GM19035 (cell line): ENCODE results near the gene MAN1B1.

Experiments
- ATAC-seq: cut with Tn5 transposase; IDR thresholded peaks from one replicate; pipeline ENCODE4 v1.9.1; 2021; ENCODE audit not compliant: unreplicated experiment

Gene MAN1B1

DNA sequence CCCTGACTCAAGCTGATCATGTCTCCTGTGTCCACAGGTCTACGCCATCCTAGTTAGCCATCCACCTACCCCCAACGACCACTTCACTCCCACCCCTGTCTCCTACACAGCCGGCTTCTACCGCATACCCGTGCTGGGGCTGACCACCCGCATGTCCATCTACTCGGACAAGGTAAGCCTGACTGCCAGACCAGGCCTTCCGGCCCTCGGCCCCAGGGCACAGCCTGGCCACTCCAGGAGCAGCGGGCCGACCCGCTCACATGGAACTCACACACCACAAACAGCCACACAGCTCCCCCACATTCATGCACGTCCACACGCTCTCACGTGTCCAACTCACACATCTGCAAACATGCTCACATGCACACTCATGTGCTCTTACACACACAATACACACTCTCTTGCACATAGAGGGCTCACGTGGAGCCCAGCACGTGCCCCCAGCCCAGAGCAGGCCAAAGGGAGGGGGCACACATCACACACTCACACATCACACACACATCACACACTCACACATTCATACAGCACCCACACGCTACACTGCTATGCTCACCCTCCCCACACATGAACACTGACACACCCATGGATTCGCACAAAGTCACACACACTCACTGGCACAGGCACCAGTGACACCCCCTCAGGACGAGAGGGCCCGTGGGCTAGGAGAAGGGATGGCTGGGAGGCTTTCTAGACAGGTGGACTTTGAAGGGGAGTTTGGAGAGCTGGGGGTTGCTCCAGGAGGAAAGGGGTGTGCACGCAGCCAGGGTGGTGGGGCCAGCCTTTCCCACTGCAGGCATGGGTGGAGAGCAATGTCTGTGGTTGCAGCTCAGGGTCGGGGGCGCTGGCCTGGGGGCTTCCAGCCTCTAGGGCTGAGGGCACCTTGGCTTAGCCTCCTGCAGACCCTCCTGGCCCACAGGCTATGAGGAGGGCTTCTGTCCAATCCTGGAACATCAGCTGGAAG is 55.5 kb downstream of the MAN1B1 start:
- ATAC-seq: no peak

DNA sequence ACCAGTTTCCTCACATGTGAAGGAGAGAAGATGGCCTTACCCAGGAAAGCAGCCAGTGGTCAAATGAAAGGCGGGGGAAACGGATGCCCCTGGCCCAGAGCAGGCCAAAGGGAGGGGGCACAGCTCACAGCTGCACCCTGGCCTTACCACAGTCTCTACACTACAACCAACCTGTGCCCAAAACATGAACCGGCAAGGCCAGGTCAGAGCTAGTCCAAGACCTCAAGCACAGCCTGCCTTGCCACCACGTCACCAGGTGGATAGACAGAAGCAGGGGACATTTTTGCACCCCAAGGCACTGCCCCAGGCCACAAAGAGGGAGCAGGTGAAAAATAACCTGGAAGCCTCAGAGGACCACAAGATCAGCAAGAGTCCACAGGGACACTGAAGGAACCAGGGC is 56.7 kb downstream of the MAN1B1 start:
- ATAC-seq: no peak

DNA sequence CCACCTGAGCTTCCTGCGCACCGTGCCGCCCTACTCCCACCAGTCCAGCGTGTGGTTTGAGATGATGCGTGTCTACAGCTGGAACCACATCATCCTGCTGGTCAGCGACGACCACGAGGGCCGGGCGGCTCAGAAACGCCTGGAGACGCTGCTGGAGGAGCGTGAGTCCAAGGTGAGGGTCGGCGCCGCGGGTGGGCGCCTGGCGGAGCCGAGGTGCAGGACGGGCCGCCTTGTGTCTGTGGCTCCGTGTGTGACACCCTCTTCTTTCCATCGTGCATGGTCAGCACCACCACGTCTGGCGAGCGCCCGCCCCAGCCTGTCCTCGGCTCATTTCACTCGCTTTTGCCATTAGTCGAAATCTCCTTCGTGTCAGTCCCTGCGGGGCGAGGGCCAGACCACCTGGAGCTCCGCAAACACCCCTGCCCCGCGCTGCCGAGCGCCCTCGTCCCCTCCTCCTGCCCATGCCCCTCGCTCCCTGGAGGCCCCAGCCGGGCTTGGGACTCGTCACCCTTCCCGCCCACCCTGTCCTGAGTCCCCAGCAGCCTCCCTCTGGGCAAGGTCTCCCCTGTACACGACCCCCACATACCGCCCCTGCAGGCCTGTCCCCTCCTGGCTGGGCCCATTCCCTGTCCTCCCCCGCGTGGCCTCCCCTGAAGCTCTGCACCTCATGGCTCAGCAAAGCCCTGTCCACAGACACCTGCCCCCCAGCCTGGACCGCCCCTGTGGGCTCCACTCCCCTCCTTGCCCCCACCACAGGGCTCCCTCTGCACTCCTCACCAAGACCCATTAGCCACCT is 59.1 kb downstream of the MAN1B1 start:
- no peak for ATAC-seq

DNA sequence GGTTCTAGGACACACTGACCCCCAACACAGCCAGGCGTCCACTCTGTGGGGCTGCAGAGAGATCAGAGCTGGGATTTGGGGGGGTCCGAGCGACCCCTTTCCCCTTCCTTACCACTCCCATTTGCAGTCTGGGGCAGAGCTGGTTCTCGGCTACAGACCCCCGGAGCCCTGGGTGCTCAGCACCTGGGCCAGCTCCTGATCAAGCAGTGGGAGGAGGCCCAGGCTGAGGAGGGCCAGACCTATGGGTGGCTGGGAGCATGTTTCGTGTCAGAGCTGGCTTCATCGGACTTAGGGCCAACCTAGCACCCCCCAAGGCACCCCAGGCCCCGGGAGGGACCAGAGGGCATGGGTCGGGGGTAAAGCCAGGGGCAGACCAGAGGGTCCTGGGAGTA is 59.7 kb downstream of the MAN1B1 start:
- no peak for ATAC-seq

DNA sequence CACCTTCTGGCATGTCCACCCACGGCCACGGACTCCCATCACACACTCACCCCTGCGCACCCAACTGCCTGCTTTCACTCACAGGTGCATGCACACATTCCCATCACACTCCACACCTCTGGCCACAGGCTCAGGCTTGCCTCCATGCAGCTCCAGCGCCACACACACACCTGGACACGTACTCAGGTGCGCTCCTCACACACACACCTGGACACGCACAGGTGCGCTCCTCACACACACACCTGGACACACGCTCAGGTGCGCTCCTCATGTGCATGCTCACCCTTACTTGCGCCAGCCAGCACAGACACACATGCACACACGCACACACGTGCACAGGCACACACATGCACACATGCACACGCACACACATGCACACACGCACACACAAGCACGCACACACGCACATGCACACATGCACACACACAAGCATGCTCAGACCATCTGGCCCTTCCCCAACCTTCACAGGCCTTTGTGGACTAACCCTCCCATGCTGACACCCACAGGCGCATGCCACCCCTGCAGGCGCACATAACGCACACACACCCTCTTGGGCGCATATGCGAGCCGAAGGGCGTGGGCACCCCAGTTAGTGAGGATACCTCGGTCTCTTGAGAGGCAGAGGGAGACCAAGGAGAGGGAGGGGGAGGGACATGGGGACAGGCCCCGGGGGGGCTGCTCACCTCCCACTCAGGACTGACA is 60.5 kb downstream of the MAN1B1 start:
- ATAC-seq: no peak

DNA sequence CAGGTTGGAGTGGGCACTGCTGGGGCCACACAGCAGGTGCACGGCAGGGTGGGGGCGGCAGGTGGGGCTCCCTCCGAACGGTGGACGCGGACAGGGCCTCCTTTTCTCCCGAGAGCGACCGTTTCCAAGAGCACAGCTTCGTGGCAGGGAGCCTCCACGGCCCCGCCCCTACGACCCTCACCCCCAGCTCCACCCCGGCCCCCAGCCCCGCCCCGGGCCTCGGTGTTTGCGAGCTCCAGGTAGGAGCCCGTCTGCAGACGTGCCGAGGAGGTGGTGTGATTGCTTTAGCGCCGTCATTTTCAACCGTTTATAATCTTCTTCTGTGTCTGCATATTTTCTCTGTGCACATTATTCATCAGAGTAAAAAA is 61.0 kb downstream of the MAN1B1 start:
- ATAC-seq: no peak

DNA sequence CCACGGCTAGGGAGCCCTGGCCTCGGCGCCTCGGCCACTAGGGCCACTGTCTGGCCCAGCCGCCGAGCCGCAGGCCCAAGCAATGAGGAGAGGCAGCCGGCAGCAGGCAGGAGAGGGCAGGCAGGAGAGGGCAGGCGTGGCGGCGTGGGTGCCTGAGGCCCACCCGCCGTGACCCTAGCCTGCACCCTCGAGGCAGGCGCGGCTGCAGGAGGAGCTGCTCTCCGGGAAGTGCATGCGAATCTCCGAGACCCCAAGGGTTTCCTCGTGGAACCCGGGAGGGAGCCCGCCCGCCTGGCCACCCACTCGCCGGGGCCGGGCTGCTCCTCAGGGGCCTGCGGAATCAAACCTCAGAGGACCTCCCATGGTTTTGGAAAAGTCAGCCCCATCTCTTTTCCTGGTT is 61.5 kb downstream of the MAN1B1 start:
- no peak for ATAC-seq

DNA sequence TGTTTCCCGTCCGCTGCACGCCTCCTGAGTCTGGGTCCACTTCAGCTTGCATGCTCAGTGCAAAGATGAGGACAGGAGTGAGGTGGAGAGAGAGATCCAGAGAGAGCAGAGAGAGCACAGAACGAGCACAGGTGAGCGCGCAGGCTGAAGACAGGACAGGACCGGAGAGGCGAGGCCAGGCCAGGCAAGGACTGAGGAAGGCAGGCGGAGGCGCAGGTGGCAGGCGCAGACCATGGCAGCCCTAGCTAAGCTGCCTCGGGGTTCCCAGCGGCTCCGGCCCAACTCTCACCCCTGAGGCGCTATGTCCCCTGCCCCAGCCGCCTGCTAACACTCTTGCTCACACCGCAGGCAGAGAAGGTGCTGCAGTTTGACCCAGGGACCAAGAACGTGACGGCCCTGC is 61.9 kb downstream of the MAN1B1 start:
- ATAC-seq: no peak

DNA sequence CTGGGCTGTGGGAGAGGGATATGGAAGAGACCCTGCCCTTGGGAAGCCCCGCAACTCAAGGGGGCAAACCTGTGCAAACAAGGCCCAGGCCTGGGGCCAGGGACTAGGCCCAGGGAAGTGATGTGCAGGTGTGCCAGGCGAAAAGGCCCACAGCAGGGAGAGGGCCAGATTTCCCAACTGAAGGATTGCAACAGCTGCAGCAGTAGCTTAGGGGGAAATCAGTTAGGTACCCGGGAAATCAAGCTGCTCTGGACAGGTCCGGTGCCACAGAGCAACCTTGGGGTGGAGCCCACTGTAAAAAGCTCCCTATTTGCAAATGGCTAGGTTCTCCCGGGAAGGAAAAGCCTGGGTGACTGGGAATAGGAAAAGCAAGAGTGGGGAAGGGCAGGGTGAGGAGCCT is 62.6 kb downstream of the MAN1B1 start:
- ATAC-seq: no peak

DNA sequence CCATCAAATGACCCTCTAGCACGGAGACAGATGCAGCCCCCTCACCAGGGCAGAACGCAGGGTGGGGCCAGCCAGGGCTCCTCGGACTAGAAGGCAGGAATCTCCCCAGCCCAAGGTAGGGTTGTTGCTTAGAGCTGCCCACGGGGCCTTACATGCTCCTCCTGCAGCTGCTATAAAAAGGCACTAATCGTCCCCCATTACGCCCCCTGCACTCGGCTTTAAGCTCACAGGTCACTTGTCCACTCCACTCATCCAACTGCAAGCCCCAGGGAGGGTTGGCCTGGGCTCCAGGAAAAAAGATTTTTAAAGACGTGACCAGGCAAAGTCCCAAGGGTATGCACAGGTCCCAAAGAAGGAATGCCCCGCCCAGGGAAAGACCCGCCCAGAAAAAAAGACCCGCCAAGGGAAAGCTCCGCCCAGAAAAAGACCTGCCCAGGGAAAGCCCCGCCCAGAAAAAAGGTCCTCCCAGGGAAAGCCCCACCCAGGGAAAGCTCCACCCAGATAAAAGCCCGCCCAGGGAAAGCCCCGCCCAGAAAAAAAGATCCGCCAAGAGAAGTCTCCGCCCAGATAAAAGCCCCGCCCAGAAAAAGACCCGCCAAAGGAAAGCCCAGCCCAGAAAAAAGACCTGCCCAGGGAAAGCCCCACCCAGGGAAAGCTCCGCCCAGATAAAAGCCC is 63.3 kb downstream of the MAN1B1 start:
- peak; percentile 35 for ATAC-seq

DNA sequence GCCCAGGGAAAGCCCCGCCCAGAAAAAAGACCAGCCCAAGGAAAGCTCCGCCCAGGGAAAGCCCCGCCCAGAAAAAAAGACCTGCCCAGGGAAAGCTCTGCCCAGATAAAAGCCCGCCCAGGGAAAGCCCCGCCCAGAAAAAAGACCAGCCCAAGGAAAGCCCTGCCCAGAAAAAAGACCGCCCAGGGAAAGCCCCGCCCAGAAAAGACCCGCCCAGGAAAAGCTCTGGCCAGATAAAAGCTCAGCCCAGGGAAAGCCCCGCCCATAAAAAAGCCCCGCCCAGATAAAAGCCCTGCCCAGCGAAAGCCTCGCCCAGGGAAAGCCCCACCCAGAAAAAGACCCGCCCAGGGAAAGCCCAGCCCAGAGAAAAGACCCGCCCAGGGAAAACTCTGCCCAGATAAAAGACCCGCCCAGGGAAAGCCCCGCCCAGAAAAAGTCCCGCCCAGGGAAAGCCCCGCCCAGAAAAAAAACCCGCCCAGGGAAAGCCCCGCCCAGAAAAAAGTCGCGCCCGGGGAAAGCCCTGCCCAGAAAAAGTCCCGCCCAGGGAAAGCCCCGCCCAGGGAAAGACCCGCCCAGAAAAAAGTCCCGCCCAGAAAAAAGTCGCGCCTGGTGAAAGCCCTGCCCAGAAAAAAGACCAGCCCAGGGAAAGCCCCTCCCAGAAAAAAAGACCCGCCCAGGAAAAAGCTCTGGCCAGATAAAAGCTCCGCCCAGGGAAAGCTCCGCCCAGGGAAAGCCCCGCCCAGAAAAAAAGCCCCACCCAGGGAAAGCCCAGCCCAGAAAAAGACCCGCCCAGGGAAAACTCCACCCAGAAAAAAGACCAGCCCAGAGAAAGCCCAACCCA is 64.1 kb downstream of the MAN1B1 start:
- ATAC-seq: peak; percentile 56

DNA sequence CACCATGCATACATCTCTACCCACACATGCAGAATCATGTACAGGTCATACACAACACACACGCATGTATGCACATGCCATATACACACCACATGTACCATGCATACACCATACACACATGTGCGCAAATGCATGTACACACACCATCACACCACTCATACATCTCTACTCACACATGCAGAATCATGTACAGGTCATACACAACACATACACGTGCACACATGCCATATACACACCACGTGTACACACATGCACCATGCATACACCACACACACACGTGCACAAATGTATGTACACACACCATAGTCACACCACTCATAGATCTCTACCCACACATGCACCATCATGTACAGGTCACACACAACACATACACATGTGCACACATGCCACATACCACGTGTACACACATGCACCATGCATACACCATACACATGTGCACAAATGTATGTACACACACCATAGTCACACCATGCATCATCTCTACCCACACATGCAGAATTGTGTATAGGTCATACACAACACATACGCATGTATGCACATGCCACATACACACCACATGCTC is 66.1 kb downstream of the MAN1B1 start:
- no peak for ATAC-seq

DNA sequence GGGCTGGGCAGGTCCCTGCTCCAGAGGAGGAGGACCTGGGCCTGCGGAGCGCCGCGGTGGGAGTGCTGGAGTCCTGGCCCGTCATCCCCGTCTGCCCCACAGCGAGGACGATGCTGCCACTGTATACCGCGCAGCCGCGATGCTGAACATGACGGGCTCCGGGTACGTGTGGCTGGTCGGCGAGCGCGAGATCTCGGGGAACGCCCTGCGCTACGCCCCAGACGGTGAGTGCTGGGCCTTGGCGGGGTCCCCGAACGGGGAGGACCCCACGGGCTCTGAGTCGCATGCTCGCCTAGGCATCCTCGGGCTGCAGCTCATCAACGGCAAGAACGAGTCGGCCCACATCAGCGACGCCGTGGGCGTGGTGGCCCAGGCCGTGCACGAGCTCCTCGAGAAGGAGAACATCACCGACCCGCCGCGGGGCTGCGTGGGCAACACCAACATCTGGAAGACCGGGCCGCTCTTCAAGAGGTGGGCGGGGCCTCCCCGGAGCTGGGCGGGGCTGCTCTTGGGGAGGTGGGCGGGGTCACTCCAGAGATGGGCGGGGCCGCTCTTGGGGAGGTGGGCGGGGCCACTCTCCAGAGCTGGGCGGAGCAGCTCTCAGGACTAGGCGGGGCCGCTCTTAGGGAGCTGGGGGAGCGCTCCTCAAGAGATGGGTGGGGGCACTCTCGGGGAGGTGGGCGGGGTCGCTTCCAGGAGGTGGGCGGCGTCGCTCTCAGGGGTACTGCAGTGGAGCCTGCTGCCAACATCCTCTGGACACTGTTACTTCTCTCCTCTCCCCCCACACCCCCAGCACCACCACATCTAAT is 70.0 kb downstream of the MAN1B1 start:
- ATAC-seq: no peak

DNA sequence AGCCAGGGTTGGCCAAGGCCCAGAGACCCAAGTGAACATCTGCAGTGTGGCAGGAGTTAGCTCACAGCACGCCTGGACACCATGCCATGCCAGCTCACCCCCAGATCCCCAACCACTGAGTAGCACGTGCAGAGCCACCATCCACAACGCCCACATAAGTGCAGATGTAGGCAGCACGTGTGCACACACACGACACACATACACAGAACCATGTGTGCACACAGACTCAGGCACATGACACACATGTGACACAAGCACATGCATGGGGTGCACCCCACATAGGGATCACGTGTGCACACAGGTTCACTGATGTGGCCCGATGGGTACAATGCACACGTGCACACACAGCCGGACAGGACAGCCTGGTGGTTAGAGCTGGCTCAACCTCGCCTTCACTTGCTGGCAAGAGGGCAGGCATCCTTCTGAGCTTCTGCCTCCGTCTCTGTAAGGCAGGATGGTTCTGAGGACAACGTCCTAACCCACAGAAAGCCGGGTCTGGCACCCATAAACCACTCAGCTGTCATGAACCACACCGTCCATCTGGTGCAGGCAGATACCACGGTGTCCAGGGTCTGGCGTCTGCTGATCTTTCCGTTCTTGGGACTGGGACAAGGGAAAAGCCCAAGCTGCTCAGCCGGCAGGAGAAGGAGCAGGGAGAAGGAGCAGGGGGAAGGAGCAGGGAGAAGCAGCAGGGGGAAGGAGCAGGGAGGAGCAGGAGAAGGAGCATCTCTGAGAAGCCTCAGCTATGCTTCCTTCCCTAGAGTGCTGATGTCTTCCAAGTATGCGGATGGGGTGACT is 71.0 kb downstream of the MAN1B1 start:
- no peak for ATAC-seq

DNA sequence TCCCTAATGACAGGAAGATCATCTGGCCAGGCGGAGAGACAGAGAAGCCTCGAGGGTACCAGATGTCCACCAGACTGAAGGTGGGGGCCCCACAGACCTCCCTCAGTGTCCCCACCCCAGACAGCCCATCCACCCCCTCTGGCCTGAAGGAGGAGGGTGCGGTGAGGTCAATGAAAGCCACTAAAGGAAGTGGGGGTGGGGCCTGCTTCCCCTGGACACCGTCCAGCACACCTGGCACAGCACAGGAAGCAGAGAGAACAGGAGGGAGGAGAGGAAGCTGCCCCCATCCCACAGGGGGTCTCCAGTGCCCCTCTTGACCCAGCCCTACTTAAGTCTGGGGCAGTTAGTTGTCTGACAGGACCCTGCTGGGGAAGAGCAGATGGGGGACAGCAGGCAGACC is 71.8 kb downstream of the MAN1B1 start:
- no peak for ATAC-seq
